PC-3 (cell line): ENCODE data around the gene DNAL1. TPM values are rescaled to one million over a fixed set of nuclear protein-coding genes. Genes with fewer than 3 reads are reported as not detected.

ENCODE experiments used
- ATAC-seq: fragments of 200-7000 bp; cut with Tn5 transposase; 2 replicates; pipeline ENCODE4 v1.9.1; 2020; ENCODE audit warnings: mild to moderate bottlenecking, moderate library complexity
- BruUV-seq: library from RNA; stranded (reverse); fragments of 400-500 nt; replicated peaks from 2 replicates; lab custom pipeline; 2021; lab: Mats Ljungman, UMichigan
- CTCF ChIA-PET: fragments of 300-600 bp; sonication (Branson Sonifier 250); formaldehyde crosslinking; loops from one replicate; lab custom pipeline; 2022; ENCODE audit warnings: antibody characterized with exemption; lab: Charles Lee
- POLR2A ChIA-PET: fragments of 300-600 bp; sonication (Branson Sonifier 250); formaldehyde crosslinking; loops from one replicate; lab custom pipeline; 2022; ENCODE audit warnings: antibody characterized with exemption; ENCODE audit not compliant: unreplicated experiment; lab: Charles Lee
- DNase-seq: peaks from one replicate; pipeline ENCODE4 v3.0.0-alpha.2; 2015
- H2AFZ ChIP-seq: fragments of 300-600 bp; sonication (generic); 2 replicates; pipeline ENCODE4 v1.6.0; 2016; ENCODE audit warnings: antibody characterized with exemption, low read length
- H3F3A ChIP-seq: fragments of 300-600 bp; sonication (generic); one replicate; pipeline ENCODE4 v1.6.0; 2017; ENCODE audit warnings: antibody characterized with exemption, low read length, control low read depth, mild to moderate bottlenecking; ENCODE audit not compliant: unreplicated experiment
- H3K27ac ChIP-seq: fragments of 300-600 bp; sonication (generic); 2 replicates; pipeline ENCODE4 v1.5.1; 2016; ENCODE audit warnings: mild to moderate bottlenecking, low read length
- H3K27me3 ChIP-seq: fragments of 300-600 bp; sonication (generic); 2 replicates; pipeline ENCODE4 v1.6.1; 2016; ENCODE audit warnings: low read length, mixed read lengths
- H3K36me3 ChIP-seq: fragments of 300-600 bp; sonication (generic); 2 replicates; pipeline ENCODE4 v1.6.1; 2016; ENCODE audit warnings: low read depth, mixed run types, low read length, mixed read lengths
- H3K4me1 ChIP-seq: fragments of 300-600 bp; sonication (generic); 2 replicates; pipeline ENCODE4 v1.5.1; 2016; ENCODE audit warnings: low read length; ENCODE audit not compliant: insufficient read depth
- H3K4me2 ChIP-seq: fragments of 300-600 bp; sonication (generic); 2 replicates; pipeline ENCODE4 v1.6.0; 2016; ENCODE audit warnings: low read length
- H3K4me3 ChIP-seq: fragments of 300-600 bp; sonication (generic); 2 replicates; pipeline ENCODE4 v1.5.1; 2016; ENCODE audit warnings: mild to moderate bottlenecking, low read length, mixed read lengths
- H3K79me2 ChIP-seq: fragments of 300-600 bp; sonication (generic); 2 replicates; pipeline ENCODE4 v1.6.1; 2017; ENCODE audit warnings: low read length, mixed read lengths
- H3K9ac ChIP-seq: fragments of 300-600 bp; sonication (generic); 2 replicates; pipeline ENCODE4 v1.6.0; 2016; ENCODE audit warnings: mild to moderate bottlenecking, low read length
- H3K9me2 ChIP-seq: fragments of 300-600 bp; sonication (generic); replicated peaks from 2 replicates; pipeline ENCODE4 v1.6.1; 2016; ENCODE audit warnings: mixed run types, low read length, mixed read lengths
- H3K9me3 ChIP-seq: fragments of 300-600 bp; sonication (generic); 2 replicates; pipeline ENCODE4 v1.6.1; 2016; ENCODE audit warnings: low read length, mixed read lengths
- H4K20me1 ChIP-seq: fragments of 300-600 bp; sonication (generic); 2 replicates; pipeline ENCODE4 v1.6.1; 2016; ENCODE audit warnings: low read length, mixed read lengths
- CTCF ChIP-seq: fragments of 300-600 bp; sonication (generic); conservative IDR thresholded peaks from 2 replicates; pipeline ENCODE4 v1.5.1; 2017; ENCODE audit warnings: antibody characterized with exemption, low read depth, mild to moderate bottlenecking, low read length
- EZH2 ChIP-seq: fragments of 300-600 bp; sonication (generic); IDR thresholded peaks from one replicate; pipeline ENCODE4 v1.6.1; 2017; ENCODE audit warnings: antibody characterized with exemption, mild to moderate bottlenecking, low read length; ENCODE audit not compliant: unreplicated experiment
- EZH2phosphoT487 ChIP-seq: fragments of 300-600 bp; sonication (generic); IDR thresholded peaks from 2 replicates; pipeline ENCODE4 v1.6.1; 2018; ENCODE audit warnings: mild to moderate bottlenecking, antibody characterized with exemption, low read length, borderline replicate concordance
- intact Hi-C: fragments of 100-400 bp; cut with micrococcal nuclease; formaldehyde crosslinking; loops from 2 replicates; pipeline ENCODE4 v1.9.0; 2023
- total RNA-seq: library from RNA; depleted of rRNA; stranded (reverse); fragments of >200 nt; gene quantifications from 2 replicates; pipeline ENCODE4 v1.2.3, GENCODE V29; 2014

Gene DNAL1
- total RNA-seq, 1 experiment from 2014 or later: 2.6 TPM

- no peaks in the 10 kb centered on the region for H3K9me2 ChIP-seq
- H3K4me2 ChIP-seq: no peak overlapping the region
- TF ChIP-seq EZH2phosphoT487: no peak
- TF ChIP-seq EZH2: no peak
- TF ChIP-seq CTCF: no peak
- H2AFZ ChIP-seq: no peak overlapping the region
- no peaks in the 10 kb centered on the region for H3F3A ChIP-seq
- no peaks in the 10 kb centered on the region for H3K9me3 ChIP-seq
- ChIA-PET CTCF (no interaction called here), POLR2A (no interaction called here)
- H3K4me3 ChIP-seq: no peak overlapping the region
- H3K27ac ChIP-seq: no peak overlapping the region
- H3K36me3 ChIP-seq: no peaks in the 10 kb centered on the region
- no peaks in the 10 kb centered on the region for H3K79me2 ChIP-seq
- no peak overlapping the region for H3K9ac ChIP-seq
- no peak for DNase-seq
- no peaks in the 10 kb centered on the region for H3K27me3 ChIP-seq
- no peaks in the 10 kb centered on the region for H4K20me1 ChIP-seq
- BruUV-seq: no TSS peak
- ATAC-seq: no peak
- peaks cover 12% of the 10 kb centered on the region for H3K4me1 ChIP-seq
- intact Hi-C loops: loop anchor here (5.0 to 10.0 kb wide), 2 partner anchors 52 to 194 kb away; partner anchors contain the start of genes PNMA1 and PTGR2
Measured at GRCh38 chr14:73660511-73660910, 15.7 kb downstream of the DNAL1 start.

GRCh38 chr14:73661872-73662271 lies 17.1 kb downstream of the DNAL1 start:
- Histone ChIP-seq H3F3A (no peaks in the 10 kb centered on the region), H3K9me2 (no peaks in the 10 kb centered on the region), H3K27me3 (no peaks in the 10 kb centered on the region), H3K4me1 (peaks cover 12% of the 10 kb centered on the region), H3K9me3 (no peaks in the 10 kb centered on the region), H2AFZ (peak overlapping the region; percentile 13; the same call in 1 of the 2 replicates), H3K9ac (no peak overlapping the region), H4K20me1 (no peaks in the 10 kb centered on the region), H3K36me3 (no peaks in the 10 kb centered on the region), H3K27ac (no peak overlapping the region), H3K79me2 (no peaks in the 10 kb centered on the region), H3K4me2 (no peak overlapping the region), H3K4me3 (no peak overlapping the region)
- CTCF ChIA-PET: interaction anchor here (0.6 kb wide), 1 partner anchor 153 kb away, joined by 3 read pairs; no protein-coding TSS in a partner anchor
- POLR2A ChIA-PET: interaction anchor here (0.6 to 0.7 kb wide), 2 partner anchors 92 to 288 kb away, joined by 3 to 4 read pairs; partner anchors contain the start of gene FAM161B
- intact Hi-C loops: loop anchor here (1.0 to 10.0 kb wide), 3 partner anchors 34 to 193 kb away; partner anchors contain the start of genes PNMA1 and PTGR2
- DNase-seq: no peak
- BruUV-seq: no TSS peak
- no peak for TF ChIP-seq CTCF
- no peak for TF ChIP-seq EZH2
- TF ChIP-seq EZH2phosphoT487: no peak
- peak; percentile 30 for ATAC-seq

- TF ChIP-seq CTCF: peak; percentile 72
- TF ChIP-seq EZH2: no peak
- TF ChIP-seq EZH2phosphoT487: no peak
- H3K4me1 ChIP-seq: peaks cover 12% of the 10 kb centered on the region
- peak overlapping the region; percentile 13 for H3K4me2 ChIP-seq
- H3K79me2 ChIP-seq: no peaks in the 10 kb centered on the region
- no peak overlapping the region for H3K9ac ChIP-seq
- peak overlapping the region; percentile 13; the same call in 1 of the 2 replicates for H2AFZ ChIP-seq
- intact Hi-C loops: loop anchor here (1.0 to 10.0 kb wide), 3 partner anchors 34 to 192 kb away; partner anchors contain the start of genes PNMA1 and PTGR2
- no TSS peak for BruUV-seq
- DNase-seq (peak; percentile 95), ATAC-seq (peak; percentile 99)
- H3K9me3 ChIP-seq: no peaks in the 10 kb centered on the region
- CTCF ChIA-PET: interaction anchor here (0.6 kb wide), 1 partner anchor 154 kb away, joined by 3 read pairs; no protein-coding TSS in a partner anchor
- H4K20me1 ChIP-seq: no peaks in the 10 kb centered on the region
- no peaks in the 10 kb centered on the region for H3F3A ChIP-seq
- no peaks in the 10 kb centered on the region for H3K27me3 ChIP-seq
- H3K36me3 ChIP-seq: no peaks in the 10 kb centered on the region
- 0 out of 2 replicates have a peak overlapping the region, but pooled peaks have one; percentile 9 for H3K27ac ChIP-seq
- POLR2A ChIA-PET: interaction anchor here (0.7 kb wide), 1 partner anchor 287 kb away, joined by 4 read pairs; the partner anchor contains the start of gene FAM161B
- H3K4me3 ChIP-seq: no peak overlapping the region
- no peaks in the 10 kb centered on the region for H3K9me2 ChIP-seq
Measured at GRCh38 chr14:73662487-73662943, 17.7 kb downstream of the DNAL1 start.
